ENCODE results near the gene KCNK2. TPM values are rescaled to one million over a fixed set of nuclear protein-coding genes. Genes with fewer than 3 reads are reported as not detected.

Gene KCNK2
- polyA plus RNA-seq, 1 of the 3 experiments (the other 2 are of a cell fraction) = 12.2 TPM

GRCh38 chr1:215146240-215146975 lies 63.9 kb downstream of the KCNK2 start (continued):
- TF ChIP-seq, protein P1, sequence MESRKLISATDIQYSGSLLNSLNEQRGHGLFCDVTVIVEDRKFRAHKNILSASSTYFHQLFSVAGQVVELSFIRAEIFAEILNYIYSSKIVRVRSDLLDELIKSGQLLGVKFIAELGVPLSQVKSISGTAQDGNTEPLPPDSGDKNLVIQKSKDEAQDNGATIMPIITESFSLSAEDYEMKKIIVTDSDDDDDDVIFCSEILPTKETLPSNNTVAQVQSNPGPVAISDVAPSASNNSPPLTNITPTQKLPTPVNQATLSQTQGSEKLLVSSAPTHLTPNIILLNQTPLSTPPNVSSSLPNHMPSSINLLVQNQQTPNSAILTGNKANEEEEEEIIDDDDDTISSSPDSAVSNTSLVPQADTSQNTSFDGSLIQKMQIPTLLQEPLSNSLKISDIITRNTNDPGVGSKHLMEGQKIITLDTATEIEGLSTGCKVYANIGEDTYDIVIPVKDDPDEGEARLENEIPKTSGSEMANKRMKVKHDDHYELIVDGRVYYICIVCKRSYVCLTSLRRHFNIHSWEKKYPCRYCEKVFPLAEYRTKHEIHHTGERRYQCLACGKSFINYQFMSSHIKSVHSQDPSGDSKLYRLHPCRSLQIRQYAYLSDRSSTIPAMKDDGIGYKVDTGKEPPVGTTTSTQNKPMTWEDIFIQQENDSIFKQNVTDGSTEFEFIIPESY (IDR thresholded peaks at IDR 0.05; ENCODE audit: borderline replicate concordance, low read depth) = no peak
- no peak for TF ChIP-seq SIN3A (IDR thresholded peaks at IDR 0.05; ENCODE audit: borderline replicate concordance, low read depth, low read length)
- TF ChIP-seq TAF1 (IDR thresholded peaks at IDR 0.05; ENCODE audit: borderline replicate concordance, low read depth, low read length) = no peak
- no peak for TF ChIP-seq POLR2AphosphoS5 (IDR thresholded peaks at IDR 0.05; ENCODE audit: low read depth, low read length)
- peak; percentile 84 for TF ChIP-seq CTCF (IDR thresholded peaks at IDR 0.05)
- no peak for TF ChIP-seq USF2 (IDR thresholded peaks at IDR 0.05; ENCODE audit: borderline replicate concordance, low read depth, low read length)

DNA sequence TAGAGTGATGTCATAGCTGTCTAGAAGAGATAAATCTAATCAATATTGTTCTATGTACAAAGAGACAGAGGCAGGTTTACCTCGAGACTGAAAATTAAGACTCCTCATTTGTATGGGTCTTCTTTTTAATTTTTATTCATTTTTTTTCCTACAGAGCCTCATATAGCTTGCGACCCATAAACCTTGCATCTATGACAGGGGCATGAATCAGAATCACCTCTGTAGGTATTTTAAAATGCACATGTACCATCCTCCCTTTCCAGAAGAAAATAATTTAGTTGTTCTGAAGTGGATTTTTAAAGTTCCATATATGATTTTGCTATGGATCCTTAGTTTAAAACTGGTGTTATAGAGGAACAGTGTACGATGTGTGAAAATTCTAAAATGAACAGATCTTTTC lies 64.5 kb downstream of the KCNK2 start:
- no peak overlapping the region for H3K4me2 ChIP-seq
- H3K4me1 ChIP-seq (ENCODE audit: control insufficient read depth in 1 of 2, insufficient read depth in 2 of 2, low read depth in 1 of 2, low read length in 1 of 2) = peaks cover 0 to 5% of the 10 kb centered on the region in 2 experiments; a peak in 1 of 4 replicates
- H3K9me3 ChIP-seq = peaks cover 8% of the 10 kb centered on the region
- POLR2A ChIA-PET = no interaction called here
- CTCF ChIA-PET = interaction anchor here (0.7 to 1.9 kb wide), 8 partner anchors 10 to 867 kb away, joined by 3 to 10 read pairs (median 4); no protein-coding TSS in a partner anchor
- no peak for DNase-seq
- peak overlapping the region; percentile 52; the same call in 1 of the 2 replicates for H2AFZ ChIP-seq (ENCODE audit: low read depth)
- TF ChIP-seq, protein P2, sequence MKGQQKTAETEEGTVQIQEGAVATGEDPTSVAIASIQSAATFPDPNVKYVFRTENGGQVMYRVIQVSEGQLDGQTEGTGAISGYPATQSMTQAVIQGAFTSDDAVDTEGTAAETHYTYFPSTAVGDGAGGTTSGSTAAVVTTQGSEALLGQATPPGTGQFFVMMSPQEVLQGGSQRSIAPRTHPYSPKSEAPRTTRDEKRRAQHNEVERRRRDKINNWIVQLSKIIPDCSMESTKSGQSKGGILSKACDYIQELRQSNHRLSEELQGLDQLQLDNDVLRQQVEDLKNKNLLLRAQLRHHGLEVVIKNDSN (IDR thresholded peaks at IDR 0.05; ENCODE audit: borderline replicate concordance, low read depth) = no peak
- TF ChIP-seq TAF1 (IDR thresholded peaks at IDR 0.05; ENCODE audit: borderline replicate concordance, low read depth, low read length) (no peak), RCOR1 (IDR thresholded peaks at IDR 0.05; ENCODE audit: low read length) (no peak), POLR2AphosphoS5 (IDR thresholded peaks at IDR 0.05; ENCODE audit: low read depth, low read length) (no peak), GABPA (IDR thresholded peaks at IDR 0.05; ENCODE audit: low read depth) (no peak)
- 58% methylated on average over 3 of the region's 3 CpGs for WGBS (ENCODE audit: low lambda C conversion rate)
- no peak overlapping the region for H3K4me3 ChIP-seq (ENCODE audit: low read depth in 2 of 2, low read length in 1 of 2)
- no peaks in the 10 kb centered on the region for H3F3A ChIP-seq (replicated peaks; ENCODE audit: insufficient read depth)
- no peak overlapping the region for H3K9ac ChIP-seq
- no peaks in the 10 kb centered on the region; the same call in 1 of the 2 replicates for H3K79me2 ChIP-seq (ENCODE audit: insufficient read depth)
- peaks cover 0 to 5% of the 10 kb centered on the region in 2 experiments for H3K36me3 ChIP-seq (replicated peaks in 1 of 2; ENCODE audit: control insufficient read depth in 1 of 2, insufficient read depth in 2 of 2, low read length in 1 of 2)
- no peaks in the 10 kb centered on the region for H3K9me2 ChIP-seq
- H3K27ac ChIP-seq (ENCODE audit: low read depth in 2 of 2, low read length in 1 of 2) = no peak overlapping the region
- H4K20me1 ChIP-seq (ENCODE audit: insufficient read depth) = no peaks in the 10 kb centered on the region
- H3K27me3 ChIP-seq (ENCODE audit: insufficient read depth) = no peaks in the 10 kb centered on the region
